Smooth muscle cell (in vitro differentiated cells): ENCODE measurements around the gene MAD2L1BP. TPM values are rescaled to one million over a fixed set of nuclear protein-coding genes. Genes with fewer than 3 reads are reported as not detected.
"Not testable (repeated sequence)": the region's sequence is repeated elsewhere in the genome, so short reads cannot be mapped to it uniquely, and the experiment has no call there.

ENCODE experiments used
- DNase-seq: peaks from one replicate; lab custom pipeline; 2025; ENCODE audit not compliant: unreplicated experiment; lab: John Stamatoyannopoulos, UW
- H2AFZ ChIP-seq: fragments of 200-600 bp; sonication (generic); 2 replicates; pipeline ENCODE4 v1.6.0; 2016; ENCODE audit warnings: antibody characterized with exemption, low read depth, mild to moderate bottlenecking
- H3F3A ChIP-seq: fragments of 200-600 bp; sonication (generic); 2 replicates; pipeline ENCODE4 v1.6.0; 2017; ENCODE audit warnings: antibody characterized with exemption, low read depth
- H3K27ac ChIP-seq: fragments of 200-600 bp; sonication (generic); 2 replicates; pipeline ENCODE4 v1.5.1; 2016; ENCODE audit warnings: low read depth, mild to moderate bottlenecking
- H3K27me3 ChIP-seq: fragments of 200-600 bp; sonication (generic); 2 replicates; pipeline ENCODE4 v1.6.1; 2016; ENCODE audit warnings: low read depth, mild to moderate bottlenecking
- H3K36me3 ChIP-seq: fragments of 200-600 bp; sonication (generic); 2 replicates; pipeline ENCODE4 v1.5.1; 2016; ENCODE audit warnings: low read depth
- H3K4me1 ChIP-seq: fragments of 200-600 bp; sonication (generic); 2 replicates; pipeline ENCODE4 v1.5.1; 2016; ENCODE audit warnings: low read depth
- H3K4me2 ChIP-seq: fragments of 200-600 bp; sonication (generic); 2 replicates; pipeline ENCODE4 v1.6.0; 2016; ENCODE audit warnings: mild to moderate bottlenecking
- H3K4me3 ChIP-seq: fragments of 200-600 bp; sonication (generic); 2 replicates; pipeline ENCODE4 v1.5.1; 2016; ENCODE audit warnings: mild to moderate bottlenecking
- H3K79me2 ChIP-seq: fragments of 200-600 bp; sonication (generic); 2 replicates; pipeline ENCODE4 v1.6.0; 2016; ENCODE audit warnings: low read depth, mild to moderate bottlenecking
- H3K9ac ChIP-seq: fragments of 200-600 bp; sonication (generic); 2 replicates; pipeline ENCODE4 v1.6.0; 2016; ENCODE audit warnings: low read depth
- H3K9me3 ChIP-seq: fragments of 200-600 bp; sonication (generic); replicated peaks from 2 replicates; pipeline ENCODE4 v1.5.1; 2016; ENCODE audit warnings: low read depth
- H4K20me1 ChIP-seq: fragments of 200-600 bp; sonication (generic); 2 replicates; pipeline ENCODE4 v1.6.0; 2016; ENCODE audit warnings: low read depth
- CTCF ChIP-seq: fragments of 200-600 bp; sonication (generic); IDR thresholded peaks from 2 replicates; pipeline ENCODE4 v1.5.1; 2017; ENCODE audit warnings: borderline replicate concordance, mild to moderate bottlenecking, antibody characterized with exemption; ENCODE audit not compliant: insufficient read depth, poor library complexity, severe bottlenecking
- WGBS: methylation state at CpG from one replicate; pipeline ENCODE4 v1.1.7; 2016; ENCODE audit warnings: low lambda C conversion rate; 5-methylcytosine and 5-hydroxymethylcytosine counted together
- polyA plus RNA-seq: library from polyadenylated mRNA; unstranded; fragments of >200 nt; fragmentation: Nextera tagmentation; extraction: Ambion mirVana; gene quantifications from 2 replicates; pipeline ENCODE4 v1.2.1, GENCODE V29; 2016
- total RNA-seq: library from RNA; depleted of rRNA; stranded (reverse); fragments of >200 nt; gene quantifications from 2 replicates; pipeline ENCODE4 v1.2.3, GENCODE V29; 2014

Gene MAD2L1BP
- total and polyA plus RNA-seq, 2 experiments from 2014 or later: 40.3 to 53.1 TPM

GRCh38 chr6:43657221-43657802 lies 21.7 kb downstream of the MAD2L1BP start:
- no peak overlapping the region for H2AFZ ChIP-seq
- H3F3A ChIP-seq: no peaks in the 10 kb centered on the region
- H3K4me1 ChIP-seq: no peaks in the 10 kb centered on the region
- H3K9me3 ChIP-seq: no peaks in the 10 kb centered on the region
- 90% methylated on average over 3 of the region's 3 CpGs for WGBS
- H3K4me2 ChIP-seq: no peak overlapping the region
- no peak for DNase-seq
- no peak for TF ChIP-seq CTCF
- no peaks in the 10 kb centered on the region for H3K79me2 ChIP-seq
- no peaks in the 10 kb centered on the region for H3K36me3 ChIP-seq
- no peaks in the 10 kb centered on the region for H4K20me1 ChIP-seq
- H3K4me3 ChIP-seq: no peak overlapping the region
- no peak overlapping the region for H3K27ac ChIP-seq
- no peak overlapping the region for H3K9ac ChIP-seq
- H3K27me3 ChIP-seq: no peaks in the 10 kb centered on the region

GRCh38 chr6:43658161-43658560 lies 22.5 kb downstream of the MAD2L1BP start:
- TF ChIP-seq CTCF: no peak
- no peak overlapping the region for H3K27ac ChIP-seq
- no peak overlapping the region for H3K4me2 ChIP-seq
- DNase-seq: no peak
- H4K20me1 ChIP-seq: no peaks in the 10 kb centered on the region
- no peak overlapping the region for H3K9ac ChIP-seq
- no peaks in the 10 kb centered on the region for H3K4me1 ChIP-seq
- H3F3A ChIP-seq: no peaks in the 10 kb centered on the region
- no peaks in the 10 kb centered on the region for H3K27me3 ChIP-seq
- WGBS: 91% methylated on average over 9 of the region's 9 CpGs
- H3K36me3 ChIP-seq: no peaks in the 10 kb centered on the region
- no peak overlapping the region for H2AFZ ChIP-seq
- no peak overlapping the region for H3K4me3 ChIP-seq
- H3K9me3 ChIP-seq: no peaks in the 10 kb centered on the region
- no peaks in the 10 kb centered on the region for H3K79me2 ChIP-seq

GRCh38 chr6:43662948-43663347 lies 27.3 kb downstream of the MAD2L1BP start:
- H3K4me3 ChIP-seq: not testable (repeated sequence)

GRCh38 chr6:43665376-43665775 lies 29.7 kb downstream of the MAD2L1BP start:
- H3F3A ChIP-seq: peaks cover 16% of the 10 kb centered on the region
- H3K27me3 ChIP-seq: no peaks in the 10 kb centered on the region
- no peaks in the 10 kb centered on the region for H4K20me1 ChIP-seq
- no peaks in the 10 kb centered on the region for H3K9me3 ChIP-seq
- H3K9ac ChIP-seq: no peak overlapping the region
- no peak for DNase-seq
- no peak overlapping the region for H3K4me2 ChIP-seq
- TF ChIP-seq CTCF: no peak
- no peaks in the 10 kb centered on the region for H3K79me2 ChIP-seq
- no peaks in the 10 kb centered on the region for H3K36me3 ChIP-seq
- H3K4me3 ChIP-seq: no peak overlapping the region
- H3K27ac ChIP-seq: no peak overlapping the region
- WGBS: 100% methylated on average over 1 of the region's 1 CpG
- H3K4me1 ChIP-seq: peaks cover 29% of the 10 kb centered on the region
- no peak overlapping the region for H2AFZ ChIP-seq

More at GRCh38 chr6:43662948-43663347, 27.3 kb downstream of the MAD2L1BP start:
- not testable (repeated sequence) for H3K4me2 ChIP-seq, H3F3A ChIP-seq, H3K36me3 ChIP-seq, H3K4me1 ChIP-seq, H3K9ac ChIP-seq, H4K20me1 ChIP-seq, H3K27me3 ChIP-seq, DNase-seq, H3K27ac ChIP-seq, H3K9me3 ChIP-seq, H3K79me2 ChIP-seq, H2AFZ ChIP-seq
- 97% methylated on average over 5 of the region's 5 CpGs for WGBS
